ENCODE results near the gene LYSMD4. TPM values are rescaled to one million over a fixed set of nuclear protein-coding genes. Genes with fewer than 3 reads are reported as not detected.

LYSMD4 gene
- total RNA-seq, 2 donors from 2014 or later, result 9.7 to 11.7 TPM

GRCh38 chr15:99709243-99709986 is 23.8 kb downstream of the LYSMD4 start:
- Mint-ChIP-seq H3K4me3 (no peak overlapping the region), H3K27me3 (ENCODE audit: low read depth) (no peaks in the 10 kb centered on the region), H3K27ac (no peak overlapping the region), H3K36me3 (ENCODE audit: insufficient read depth in 2 of 2) (peaks cover 2 to 8% of the 10 kb centered on the region in 2 donors), H3K4me1 (ENCODE audit: low read depth) (peaks cover 37% of the 10 kb centered on the region), H3K9me3 (no peaks in the 10 kb centered on the region)
- ATAC-seq (replicated peaks in 1 of 2), result no peak
- no peak for DNase-seq

- Mint-ChIP-seq H3K4me3 (no peak overlapping the region), H3K27me3 (ENCODE audit: low read depth) (no peaks in the 10 kb centered on the region), H3K4me1 (ENCODE audit: low read depth) (peaks cover 45% of the 10 kb centered on the region), H3K9me3 (no peaks in the 10 kb centered on the region), H3K27ac (no peak overlapping the region), H3K36me3 (ENCODE audit: insufficient read depth in 2 of 2) (peaks cover 2 to 8% of the 10 kb centered on the region in 2 donors)
- ATAC-seq (replicated peaks in 1 of 2) (no peak), DNase-seq (no peak)
Measured at GRCh38 chr15:99708563-99708962, 24.7 kb downstream of the LYSMD4 start.

GRCh38 chr15:99707473-99708270 is 25.6 kb downstream of the LYSMD4 start:
- Mint-ChIP-seq H3K27ac (peak overlapping the region; percentile 82), H3K27me3 (ENCODE audit: low read depth) (no peaks in the 10 kb centered on the region), H3K4me3 (peak overlapping the region; percentile 75 to 89), H3K4me1 (ENCODE audit: low read depth) (peaks cover 51% of the 10 kb centered on the region), H3K36me3 (ENCODE audit: insufficient read depth in 2 of 2) (peaks cover 2 to 8% of the 10 kb centered on the region in 2 donors), H3K9me3 (no peaks in the 10 kb centered on the region)
- peak; percentile 80 to 81 for ATAC-seq (replicated peaks in 1 of 2)
- peak; percentile 41 to 57 for DNase-seq

GRCh38 chr15:99706557-99707303 is 26.5 kb downstream of the LYSMD4 start:
- Mint-ChIP-seq H3K9me3 (no peaks in the 10 kb centered on the region), H3K27me3 (ENCODE audit: low read depth) (no peaks in the 10 kb centered on the region), H3K27ac (peak overlapping the region; percentile 82), H3K4me3 (peak overlapping the region; percentile 75 to 89), H3K4me1 (ENCODE audit: low read depth) (peaks cover 52% of the 10 kb centered on the region), H3K36me3 (ENCODE audit: insufficient read depth in 2 of 2) (peaks cover 0 to 3% of the 10 kb centered on the region in 2 donors)
- DNase-seq, result peak; percentile 49 to 73
- ATAC-seq (replicated peaks in 1 of 2), result peak; percentile 77 to 83

- no peaks in the 10 kb centered on the region for H3K36me3 Mint-ChIP-seq (ENCODE audit: insufficient read depth in 2 of 2)
- H3K4me1 Mint-ChIP-seq (ENCODE audit: low read depth), result peaks cover 52% of the 10 kb centered on the region
- ATAC-seq (replicated peaks in 1 of 2), result peak; percentile 50 to 62
- no peaks in the 10 kb centered on the region for H3K9me3 Mint-ChIP-seq
- no peak overlapping the region for H3K4me3 Mint-ChIP-seq
- H3K27ac Mint-ChIP-seq, result peak overlapping the region; percentile 2
- H3K27me3 Mint-ChIP-seq (ENCODE audit: low read depth), result no peaks in the 10 kb centered on the region
- DNase-seq, result peak; percentile 31 to 52
Measured at GRCh38 chr15:99704444-99704838, 28.8 kb downstream of the LYSMD4 start.

DNA sequence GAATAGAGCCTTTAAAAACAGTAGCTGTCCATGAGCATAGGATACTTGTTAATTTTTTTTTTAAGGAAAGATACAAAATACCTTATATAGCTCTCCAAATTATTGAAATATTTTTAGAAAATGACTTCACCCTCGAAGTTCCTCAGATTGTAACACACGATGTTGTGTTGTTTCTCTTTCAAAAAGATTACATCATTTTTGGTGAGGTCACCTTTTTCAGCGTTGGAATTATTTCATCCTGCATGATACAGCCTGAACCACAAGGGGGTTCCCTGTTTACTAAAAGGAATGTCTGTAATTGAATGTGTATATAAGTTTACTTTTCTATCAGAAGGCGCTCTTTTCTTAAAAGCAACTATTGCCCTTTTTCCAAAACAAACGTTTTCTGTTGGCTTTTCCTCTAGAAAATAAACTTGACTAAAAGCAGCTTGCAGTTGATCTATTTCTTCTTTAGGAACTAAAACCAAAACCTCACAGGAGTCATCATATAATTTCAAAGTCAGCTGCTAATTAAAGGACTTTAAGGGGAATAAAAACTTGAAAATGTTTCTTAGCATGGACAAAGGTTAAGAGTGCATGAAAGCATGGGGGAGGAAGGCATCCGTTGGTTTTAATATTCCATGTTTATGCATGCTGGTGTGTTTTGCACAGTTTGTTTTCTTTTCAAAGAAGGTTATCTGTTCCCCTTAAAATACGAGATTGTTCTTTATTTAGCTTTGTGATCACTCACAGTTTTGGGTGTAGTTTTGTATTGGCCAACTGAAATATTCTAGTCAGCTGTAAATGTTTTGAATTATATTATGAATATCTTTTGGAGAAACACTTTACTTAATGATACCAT is 29.4 kb downstream of the LYSMD4 start:
- Mint-ChIP-seq H3K27me3 (ENCODE audit: low read depth) (no peaks in the 10 kb centered on the region), H3K36me3 (ENCODE audit: insufficient read depth in 2 of 2) (no peaks in the 10 kb centered on the region), H3K4me1 (ENCODE audit: low read depth) (peaks cover 46% of the 10 kb centered on the region), H3K4me3 (peak overlapping the region; percentile 10 to 65), H3K9me3 (no peaks in the 10 kb centered on the region), H3K27ac (peak overlapping the region; percentile 71)
- DNase-seq, result no peak
- peak; percentile 16 to 37 for ATAC-seq (replicated peaks in 1 of 2)

GRCh38 chr15:99702895-99703602 is 30.2 kb downstream of the LYSMD4 start:
- no peaks in the 10 kb centered on the region for H3K9me3 Mint-ChIP-seq
- DNase-seq (no peak), ATAC-seq (replicated peaks in 1 of 2) (no peak)
- no peaks in the 10 kb centered on the region for H3K36me3 Mint-ChIP-seq (ENCODE audit: insufficient read depth in 2 of 2)
- H3K27me3 Mint-ChIP-seq (ENCODE audit: low read depth), result no peaks in the 10 kb centered on the region
- H3K4me1 Mint-ChIP-seq (ENCODE audit: low read depth), result peaks cover 38% of the 10 kb centered on the region
- H3K4me3 Mint-ChIP-seq, result peak overlapping the region in 1 of 2 donors; percentile 65
- H3K27ac Mint-ChIP-seq, result peak overlapping the region; percentile 71

DNA sequence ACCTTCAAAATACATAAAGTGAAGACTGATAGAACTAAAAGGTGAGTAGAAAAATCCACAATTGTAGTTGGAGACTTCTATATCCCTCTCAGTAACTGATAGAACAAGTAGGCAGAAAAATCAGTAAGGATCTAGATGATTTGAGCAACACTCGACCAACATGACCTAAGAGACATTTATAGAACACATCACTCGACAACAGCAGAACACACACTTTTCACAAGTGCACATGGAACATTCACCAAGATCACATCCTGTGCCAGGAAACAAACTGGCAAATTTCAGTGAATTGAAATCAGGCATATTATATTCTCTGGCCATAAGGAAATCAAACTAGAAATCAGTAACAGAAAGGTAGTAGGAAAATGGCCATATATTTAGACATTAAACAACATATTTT is 37.1 kb downstream of the LYSMD4 start:
- Mint-ChIP-seq H3K27me3 (ENCODE audit: low read depth) (no peaks in the 10 kb centered on the region), H3K36me3 (ENCODE audit: insufficient read depth in 2 of 2) (peaks cover 1 to 2% of the 10 kb centered on the region in 2 donors), H3K27ac (no peak overlapping the region), H3K4me1 (ENCODE audit: low read depth) (no peaks in the 10 kb centered on the region), H3K9me3 (no peaks in the 10 kb centered on the region), H3K4me3 (no peak overlapping the region)
- ATAC-seq (replicated peaks in 1 of 2) (no peak), DNase-seq (no peak)

DNA sequence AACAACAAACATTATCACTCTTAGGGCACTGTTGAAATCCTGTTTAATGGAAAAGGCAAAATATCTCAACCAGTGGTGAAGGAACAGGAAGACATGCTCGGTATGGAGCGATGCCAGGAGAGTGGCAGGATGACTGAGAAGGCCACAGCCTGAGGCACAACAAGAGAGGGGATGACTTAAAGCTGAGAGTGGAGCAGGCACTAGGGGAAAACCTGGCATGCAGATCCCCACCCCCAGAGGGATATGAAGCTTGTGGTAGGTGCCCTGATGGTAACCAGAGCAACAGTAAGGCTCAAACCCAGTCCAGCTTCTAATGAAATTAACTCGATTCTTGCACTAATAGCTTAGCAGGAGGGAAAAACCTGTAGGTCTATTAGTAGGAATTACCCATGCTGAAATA is 40.4 kb downstream of the LYSMD4 start:
- no peaks in the 10 kb centered on the region for H3K4me1 Mint-ChIP-seq (ENCODE audit: low read depth)
- peaks cover 1 to 2% of the 10 kb centered on the region in 2 donors for H3K36me3 Mint-ChIP-seq (ENCODE audit: insufficient read depth in 2 of 2)

GRCh38 chr15:99686290-99686689 is 46.9 kb downstream of the LYSMD4 start:
- H3K36me3 Mint-ChIP-seq (ENCODE audit: insufficient read depth in 2 of 2), result peaks cover 17 to 25% of the 10 kb centered on the region in 2 donors
- H3K27me3 Mint-ChIP-seq (ENCODE audit: low read depth), result no peaks in the 10 kb centered on the region
- no peak for DNase-seq
- H3K27ac Mint-ChIP-seq, result peak overlapping the region; percentile 41
- H3K4me1 Mint-ChIP-seq (ENCODE audit: low read depth), result peaks cover 16% of the 10 kb centered on the region
- H3K4me3 Mint-ChIP-seq, result no peak overlapping the region
- ATAC-seq (replicated peaks in 1 of 2), result no peak
- H3K9me3 Mint-ChIP-seq, result peaks cover 4 to 11% of the 10 kb centered on the region in 2 donors

More for the DNA sequence above, 40.4 kb downstream of the LYSMD4 start:
- Mint-ChIP-seq H3K4me3 (no peak overlapping the region), H3K27ac (no peak overlapping the region), H3K9me3 (no peaks in the 10 kb centered on the region), H3K27me3 (ENCODE audit: low read depth) (no peaks in the 10 kb centered on the region)
- DNase-seq (no peak), ATAC-seq (replicated peaks in 1 of 2) (no peak)

DNA sequence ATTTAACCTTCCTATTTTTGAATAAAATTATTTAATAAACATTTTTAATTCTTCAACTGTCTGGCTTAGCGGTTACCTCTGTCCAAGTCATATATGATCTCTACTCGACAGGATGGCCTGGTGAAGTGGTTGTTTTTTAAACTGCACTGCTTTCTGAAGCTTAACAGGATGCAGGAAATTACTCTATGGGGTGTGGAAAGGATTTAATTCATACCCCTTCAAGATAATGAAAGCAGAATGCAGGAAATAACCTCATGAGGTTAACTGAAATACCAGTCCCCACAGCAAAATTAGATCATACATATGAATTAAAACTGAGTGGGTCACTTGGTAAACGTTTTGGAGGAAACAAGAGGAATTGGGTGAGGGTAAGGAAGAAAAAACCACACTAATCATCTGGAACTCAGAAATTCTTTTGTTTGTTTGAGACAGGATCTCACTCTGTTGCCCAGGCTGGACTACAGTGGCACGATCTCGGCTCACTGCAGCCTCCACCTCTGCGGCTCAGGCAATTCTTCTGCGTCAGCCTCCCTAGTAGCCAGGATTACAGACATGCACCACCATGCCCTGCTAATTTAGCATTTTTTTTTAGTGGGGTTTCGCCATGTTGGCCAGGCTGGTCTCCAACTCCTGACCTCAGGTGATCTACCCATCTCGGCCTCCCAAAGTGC is 50.1 kb downstream of the LYSMD4 start:
- H3K9me3 Mint-ChIP-seq, result peaks cover 4 to 11% of the 10 kb centered on the region in 2 donors
- H3K36me3 Mint-ChIP-seq (ENCODE audit: insufficient read depth in 2 of 2), result peaks cover 17 to 28% of the 10 kb centered on the region in 2 donors
- peaks cover 16% of the 10 kb centered on the region for H3K4me1 Mint-ChIP-seq (ENCODE audit: low read depth)
- peak overlapping the region; percentile 18 to 61 for H3K4me3 Mint-ChIP-seq
- H3K27me3 Mint-ChIP-seq (ENCODE audit: low read depth), result no peaks in the 10 kb centered on the region
- no peak for DNase-seq
- H3K27ac Mint-ChIP-seq, result peak overlapping the region; percentile 88
- peak; percentile 57 to 70 for ATAC-seq (replicated peaks in 1 of 2)
